Measurements from ENCODE around the gene ACKR2.

ACKR2 gene

GRCh38 chr3:42820746-42821051 lies 11.5 kb downstream of the ACKR2 start:
- Histone ChIP-seq H3K9ac (ENCODE audit: low read length) (no peak overlapping the region), H3K4me3 (ENCODE audit: low read length) (no peak overlapping the region), H3K36me3 (ENCODE audit: control insufficient read depth, insufficient read depth, low read length) (no peaks in the 10 kb centered on the region), H3K27me3 (ENCODE audit: control insufficient read depth, insufficient read depth, low read length) (no peaks in the 10 kb centered on the region), H3K9me3 (ENCODE audit: control insufficient read depth, low read length) (no peaks in the 10 kb centered on the region), H3K4me1 (ENCODE audit: control insufficient read depth, insufficient read depth, low read length) (peaks cover 31% of the 10 kb centered on the region)

- Histone ChIP-seq H3K27me3 (ENCODE audit: control insufficient read depth, insufficient read depth, low read length) (no peaks in the 10 kb centered on the region), H3K4me3 (ENCODE audit: low read length) (no peak overlapping the region), H3K36me3 (ENCODE audit: control insufficient read depth, insufficient read depth, low read length) (no peaks in the 10 kb centered on the region), H3K9ac (ENCODE audit: low read length) (no peak overlapping the region), H3K4me1 (ENCODE audit: control insufficient read depth, insufficient read depth, low read length) (peaks cover 27% of the 10 kb centered on the region), H3K9me3 (ENCODE audit: control insufficient read depth, low read length) (no peaks in the 10 kb centered on the region)
Observed at GRCh38 chr3:42822828-42823227, 13.6 kb downstream of the ACKR2 start.

DNA sequence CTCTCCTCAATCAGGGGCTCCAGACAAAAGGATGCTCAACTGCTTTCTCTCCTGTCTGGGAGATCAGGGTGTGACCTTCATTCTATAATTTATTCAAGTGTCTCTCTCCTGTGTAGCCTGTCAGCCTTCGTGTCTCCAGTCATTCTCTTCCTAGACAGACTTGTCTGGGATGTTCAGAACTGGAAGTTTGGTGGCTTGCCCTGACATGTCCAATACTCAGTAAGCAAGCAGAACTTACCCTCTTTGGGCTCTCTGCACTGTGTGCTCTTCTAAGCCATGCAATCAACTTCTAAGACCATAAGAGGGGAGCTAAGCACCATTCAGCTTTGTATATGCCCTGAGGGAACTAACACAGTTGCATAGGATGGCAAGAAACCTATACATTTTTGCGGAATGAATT lies 14.1 kb downstream of the ACKR2 start:
- Histone ChIP-seq H3K27me3 (ENCODE audit: control insufficient read depth, insufficient read depth, low read length) (no peaks in the 10 kb centered on the region), H3K9ac (ENCODE audit: low read length) (no peak overlapping the region), H3K4me3 (ENCODE audit: low read length) (no peak overlapping the region), H3K36me3 (ENCODE audit: control insufficient read depth, insufficient read depth, low read length) (no peaks in the 10 kb centered on the region), H3K9me3 (ENCODE audit: control insufficient read depth, low read length) (no peaks in the 10 kb centered on the region), H3K4me1 (ENCODE audit: control insufficient read depth, insufficient read depth, low read length) (peaks cover 30% of the 10 kb centered on the region)

GRCh38 chr3:42826141-42826540 lies 16.9 kb downstream of the ACKR2 start:
- no peaks in the 10 kb centered on the region for H3K36me3 ChIP-seq (ENCODE audit: control insufficient read depth, insufficient read depth, low read length)
- H3K9ac ChIP-seq (ENCODE audit: low read length): no peak overlapping the region
- H3K27me3 ChIP-seq (ENCODE audit: control insufficient read depth, insufficient read depth, low read length): no peaks in the 10 kb centered on the region
- H3K4me3 ChIP-seq (ENCODE audit: low read length): no peak overlapping the region
- H3K9me3 ChIP-seq (ENCODE audit: control insufficient read depth, low read length): no peaks in the 10 kb centered on the region
- peaks cover 33% of the 10 kb centered on the region for H3K4me1 ChIP-seq (ENCODE audit: control insufficient read depth, insufficient read depth, low read length)

DNA sequence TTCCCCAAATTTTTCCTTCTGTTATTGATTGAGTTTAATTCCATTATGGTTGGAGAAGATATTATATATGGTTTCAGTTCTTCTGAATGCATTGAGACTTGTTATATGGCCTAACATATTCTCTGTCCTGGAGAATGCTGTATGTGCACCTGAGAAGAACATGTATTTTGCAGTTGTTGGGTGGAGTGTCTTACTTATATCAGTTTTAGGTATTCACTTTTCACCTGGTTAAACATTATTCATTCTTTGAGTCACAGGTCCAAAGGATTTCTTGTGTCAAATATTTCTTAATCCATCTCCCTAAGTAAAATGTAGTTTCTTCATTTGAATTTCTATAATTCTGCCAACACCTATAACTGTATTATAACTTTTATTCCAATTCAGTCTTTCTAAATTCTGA lies 17.8 kb downstream of the ACKR2 start:
- no peaks in the 10 kb centered on the region for H3K27me3 ChIP-seq (ENCODE audit: control insufficient read depth, insufficient read depth, low read length)
- H3K9me3 ChIP-seq (ENCODE audit: control insufficient read depth, low read length): no peaks in the 10 kb centered on the region
- H3K4me1 ChIP-seq (ENCODE audit: control insufficient read depth, insufficient read depth, low read length): peaks cover 33% of the 10 kb centered on the region
- no peak overlapping the region for H3K9ac ChIP-seq (ENCODE audit: low read length)
- no peak overlapping the region for H3K4me3 ChIP-seq (ENCODE audit: low read length)
- H3K36me3 ChIP-seq (ENCODE audit: control insufficient read depth, insufficient read depth, low read length): no peaks in the 10 kb centered on the region

DNA sequence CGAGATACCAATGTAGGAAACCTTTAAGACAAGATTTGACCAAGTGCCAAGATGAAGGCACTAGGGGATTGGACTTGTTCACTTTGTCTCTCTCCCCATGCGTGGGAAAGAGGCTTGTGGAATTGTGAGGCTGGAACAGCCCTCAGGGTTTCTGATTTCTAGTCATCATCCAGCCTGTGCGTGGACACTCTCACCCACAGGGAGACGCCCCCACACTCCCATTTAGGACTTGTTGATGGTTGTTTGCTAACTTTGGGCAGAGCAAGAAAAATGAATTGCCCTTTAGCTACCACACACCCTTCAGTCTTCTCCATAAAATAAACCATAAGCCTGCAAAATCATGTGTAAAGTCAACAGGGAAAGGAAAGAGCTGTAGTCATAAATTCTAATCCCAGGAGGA lies 18.4 kb downstream of the ACKR2 start:
- H3K27me3 ChIP-seq (ENCODE audit: control insufficient read depth, insufficient read depth, low read length): no peaks in the 10 kb centered on the region
- no peaks in the 10 kb centered on the region for H3K9me3 ChIP-seq (ENCODE audit: control insufficient read depth, low read length)
- no peak overlapping the region for H3K4me3 ChIP-seq (ENCODE audit: low read length)
- no peaks in the 10 kb centered on the region for H3K36me3 ChIP-seq (ENCODE audit: control insufficient read depth, insufficient read depth, low read length)
- peaks cover 33% of the 10 kb centered on the region for H3K4me1 ChIP-seq (ENCODE audit: control insufficient read depth, insufficient read depth, low read length)
- peak overlapping the region; percentile 2 for H3K9ac ChIP-seq (ENCODE audit: low read length)

GRCh38 chr3:42829083-42829627 lies 19.9 kb downstream of the ACKR2 start:
- H3K4me1 ChIP-seq (ENCODE audit: control insufficient read depth, insufficient read depth, low read length): peaks cover 23% of the 10 kb centered on the region
- H3K9ac ChIP-seq (ENCODE audit: low read length): no peak overlapping the region
- H3K9me3 ChIP-seq (ENCODE audit: control insufficient read depth, low read length): no peaks in the 10 kb centered on the region
- no peaks in the 10 kb centered on the region for H3K36me3 ChIP-seq (ENCODE audit: control insufficient read depth, insufficient read depth, low read length)
- H3K27me3 ChIP-seq (ENCODE audit: control insufficient read depth, insufficient read depth, low read length): no peaks in the 10 kb centered on the region
- H3K4me3 ChIP-seq (ENCODE audit: low read length): no peak overlapping the region

- Histone ChIP-seq H3K9ac (ENCODE audit: low read length) (no peak overlapping the region), H3K9me3 (ENCODE audit: control insufficient read depth, low read length) (no peaks in the 10 kb centered on the region), H3K4me1 (ENCODE audit: control insufficient read depth, insufficient read depth, low read length) (peaks cover 23% of the 10 kb centered on the region), H3K36me3 (ENCODE audit: control insufficient read depth, insufficient read depth, low read length) (no peaks in the 10 kb centered on the region), H3K27me3 (ENCODE audit: control insufficient read depth, insufficient read depth, low read length) (no peaks in the 10 kb centered on the region), H3K4me3 (ENCODE audit: low read length) (no peak overlapping the region)
Observed at GRCh38 chr3:42829628-42830436, 20.6 kb downstream of the ACKR2 start.

- no peak overlapping the region for H3K9ac ChIP-seq (ENCODE audit: low read length)
- peaks cover 23% of the 10 kb centered on the region for H3K4me1 ChIP-seq (ENCODE audit: control insufficient read depth, insufficient read depth, low read length)
- no peak overlapping the region for H3K4me3 ChIP-seq (ENCODE audit: low read length)
- no peaks in the 10 kb centered on the region for H3K9me3 ChIP-seq (ENCODE audit: control insufficient read depth, low read length)
- no peaks in the 10 kb centered on the region for H3K36me3 ChIP-seq (ENCODE audit: control insufficient read depth, insufficient read depth, low read length)
- no peaks in the 10 kb centered on the region for H3K27me3 ChIP-seq (ENCODE audit: control insufficient read depth, insufficient read depth, low read length)
Observed at GRCh38 chr3:42830437-42831320, 21.4 kb downstream of the ACKR2 start.

- H3K4me3 ChIP-seq (ENCODE audit: low read length): no peak overlapping the region
- H3K9ac ChIP-seq (ENCODE audit: low read length): no peak overlapping the region
- H3K4me1 ChIP-seq (ENCODE audit: control insufficient read depth, insufficient read depth, low read length): peaks cover 23% of the 10 kb centered on the region
- H3K9me3 ChIP-seq (ENCODE audit: control insufficient read depth, low read length): no peaks in the 10 kb centered on the region
- no peaks in the 10 kb centered on the region for H3K27me3 ChIP-seq (ENCODE audit: control insufficient read depth, insufficient read depth, low read length)
- H3K36me3 ChIP-seq (ENCODE audit: control insufficient read depth, insufficient read depth, low read length): no peaks in the 10 kb centered on the region
Observed at GRCh38 chr3:42831321-42831713, 22.1 kb downstream of the ACKR2 start.

DNA sequence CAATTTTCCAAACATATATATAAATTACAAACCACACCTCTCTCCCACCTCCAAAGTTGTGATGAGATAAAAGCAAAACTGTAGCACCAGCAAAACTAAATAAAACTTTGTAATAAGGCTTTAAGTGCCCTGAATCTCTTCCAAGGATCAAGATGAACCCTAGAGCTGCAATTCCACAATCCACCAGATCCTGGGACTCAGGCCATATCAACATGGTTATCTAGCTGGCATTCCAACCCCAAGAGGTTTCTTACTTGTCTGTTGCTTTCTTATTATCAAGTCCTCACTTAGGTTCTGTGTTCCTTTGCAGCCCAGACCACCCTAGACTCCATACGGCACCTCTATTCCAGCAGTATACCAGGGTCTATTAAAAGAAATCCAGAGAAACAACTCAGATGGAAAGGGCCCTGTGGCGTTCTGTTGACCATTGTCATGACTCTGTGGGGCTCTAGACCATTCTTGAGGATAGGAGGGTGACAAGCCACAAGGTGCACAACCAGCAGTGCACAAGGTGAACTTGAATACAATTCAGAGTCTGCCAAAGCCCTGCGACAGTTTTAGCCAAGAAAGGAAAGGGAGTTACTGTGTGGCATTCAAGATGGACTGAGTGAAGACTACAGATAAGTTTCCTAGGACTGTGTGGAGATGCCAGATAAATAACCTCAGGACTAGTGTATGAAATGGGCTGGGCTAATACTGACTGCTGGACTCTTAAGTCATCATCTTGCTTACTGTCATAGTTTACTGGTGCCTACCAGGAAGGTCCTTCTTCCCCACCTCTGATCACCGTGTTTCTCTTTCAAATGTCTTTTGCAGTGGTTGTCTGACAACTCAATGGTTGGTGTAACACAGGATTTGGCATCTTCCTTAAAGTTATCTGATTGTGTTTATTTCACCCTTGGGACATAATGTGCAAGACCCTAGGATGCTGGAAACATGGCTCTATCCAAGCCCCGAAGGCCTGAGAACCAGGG lies 27.2 kb downstream of the ACKR2 start:
- no peak overlapping the region for H3K4me3 ChIP-seq (ENCODE audit: low read length)
- no peaks in the 10 kb centered on the region for H3K36me3 ChIP-seq (ENCODE audit: control insufficient read depth, insufficient read depth, low read length)
- no peaks in the 10 kb centered on the region for H3K9me3 ChIP-seq (ENCODE audit: control insufficient read depth, low read length)
- H3K9ac ChIP-seq (ENCODE audit: low read length): no peak overlapping the region
- H3K4me1 ChIP-seq (ENCODE audit: control insufficient read depth, insufficient read depth, low read length): no peaks in the 10 kb centered on the region
- no peaks in the 10 kb centered on the region for H3K27me3 ChIP-seq (ENCODE audit: control insufficient read depth, insufficient read depth, low read length)

Data from mucosa of stomach (tissue), 1 donor.